GM21360 (cell line): ENCODE data around the gene TNIK.
"Not testable (repeated sequence)": the region's sequence is repeated elsewhere in the genome, so short reads cannot be mapped to it uniquely, and the experiment has no call there.

ENCODE experiments used
- ATAC-seq: cut with Tn5 transposase; IDR thresholded peaks from one replicate; pipeline ENCODE4 v1.9.1; 2021; ENCODE audit warnings: mild to moderate bottlenecking, moderate library complexity; ENCODE audit not compliant: unreplicated experiment

The TNIK gene

GRCh38 chr3:171290680-171291079, 169.5 kb downstream of the TNIK start:
- no peak for ATAC-seq

GRCh38 chr3:171289291-171289690, 170.9 kb downstream of the TNIK start:
- ATAC-seq: no peak

- ATAC-seq: not testable (repeated sequence)
Observed at GRCh38 chr3:171287761-171288160, 172.4 kb downstream of the TNIK start.

- ATAC-seq: peak; percentile 48
Observed at GRCh38 chr3:171286580-171287249, 173.5 kb downstream of the TNIK start.

GRCh38 chr3:171285287-171285686, 174.9 kb downstream of the TNIK start:
- peak; percentile 35 for ATAC-seq

GRCh38 chr3:171284308-171285075, 175.7 kb downstream of the TNIK start:
- peak; percentile 38 for ATAC-seq

- no peak for ATAC-seq
Observed at GRCh38 chr3:171283848-171284222, 176.4 kb downstream of the TNIK start.

- ATAC-seq: no peak
Observed at GRCh38 chr3:171283183-171283847, 176.9 kb downstream of the TNIK start.

GRCh38 chr3:171282041-171282440, 178.2 kb downstream of the TNIK start:
- ATAC-seq: no peak

- ATAC-seq: no peak
Observed at GRCh38 chr3:171281256-171281992, 178.8 kb downstream of the TNIK start.

GRCh38 chr3:171279972-171280371, 180.2 kb downstream of the TNIK start:
- no peak for ATAC-seq

GRCh38 chr3:171278299-171278590, 182.0 kb downstream of the TNIK start:
- ATAC-seq: no peak

- no peak for ATAC-seq
Observed at GRCh38 chr3:171277456-171278298, 182.5 kb downstream of the TNIK start.

- no peak for ATAC-seq
Observed at GRCh38 chr3:171276923-171277322, 183.3 kb downstream of the TNIK start.

- ATAC-seq: no peak
Observed at GRCh38 chr3:171274222-171274621, 186.0 kb downstream of the TNIK start.

GRCh38 chr3:171270541-171270940, 189.7 kb downstream of the TNIK start:
- ATAC-seq: no peak

- ATAC-seq: no peak
Observed at GRCh38 chr3:171269542-171269941, 190.7 kb downstream of the TNIK start.

GRCh38 chr3:171268677-171269076, 191.5 kb downstream of the TNIK start:
- no peak for ATAC-seq

- no peak for ATAC-seq
Observed at GRCh38 chr3:171267104-171267503, 193.1 kb downstream of the TNIK start.

- ATAC-seq: no peak
Observed at GRCh38 chr3:171266740-171267073, 193.5 kb downstream of the TNIK start.
